Stimulated activated CD8-positive, alpha-beta memory T cell treated with anti-CD3 and anti-CD28 coated beads, Interleukin-4, amount 100 ng/mL, for 24 hours (primary cell): ENCODE measurements around the gene NPFF.
"Not testable (repeated sequence)": the region's sequence is repeated elsewhere in the genome, so short reads cannot be mapped to it uniquely, and the experiment has no call there.

Experiments used
- DNase-seq: peaks from one replicate; pipeline ENCODE4 v3.0.0-alpha.2; 2020; ENCODE audit warnings: low read depth

The NPFF gene, protein sequence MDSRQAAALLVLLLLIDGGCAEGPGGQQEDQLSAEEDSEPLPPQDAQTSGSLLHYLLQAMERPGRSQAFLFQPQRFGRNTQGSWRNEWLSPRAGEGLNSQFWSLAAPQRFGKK

DNA sequence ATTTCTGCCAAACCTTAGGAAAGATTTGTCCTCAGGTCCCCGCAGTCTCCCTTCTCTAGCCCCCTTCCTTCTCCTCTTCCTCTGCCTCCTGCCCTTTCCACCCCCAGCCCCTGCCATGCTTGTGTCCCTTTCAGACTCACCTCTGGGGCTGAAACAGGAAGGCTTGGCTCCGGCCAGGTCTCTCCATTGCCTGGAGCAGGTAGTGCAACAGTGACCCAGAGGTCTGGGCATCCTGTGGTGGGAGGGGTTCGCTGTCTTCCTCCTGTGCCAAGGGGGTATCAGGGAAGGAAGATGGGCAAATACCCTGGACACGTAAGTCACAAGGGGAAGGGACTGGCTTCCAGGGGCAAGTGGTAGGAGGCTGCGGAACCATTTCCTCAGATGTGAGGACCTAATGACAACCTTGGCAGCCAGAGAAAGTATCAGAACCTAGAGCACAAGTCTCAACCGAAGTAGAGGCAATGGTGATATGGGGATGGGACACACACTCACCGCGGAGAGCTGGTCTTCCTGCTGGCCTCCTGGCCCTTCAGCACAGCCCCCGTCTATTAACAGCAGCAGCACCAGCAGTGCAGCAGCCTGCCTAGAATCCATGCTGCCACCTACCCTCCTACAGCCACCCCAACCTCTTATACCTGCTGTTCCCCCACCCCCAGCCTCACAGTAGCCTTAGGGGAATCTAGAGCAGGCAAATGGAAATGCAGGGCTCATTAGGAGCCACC lies at the start of gene NPFF:
Gene NPFF, minus strand, starts transcription at position 604 of the 722 bp plus-strand sequence. Its CDS starts 10 bp downstream, at position 594.
- no peak for DNase-seq

DNA sequence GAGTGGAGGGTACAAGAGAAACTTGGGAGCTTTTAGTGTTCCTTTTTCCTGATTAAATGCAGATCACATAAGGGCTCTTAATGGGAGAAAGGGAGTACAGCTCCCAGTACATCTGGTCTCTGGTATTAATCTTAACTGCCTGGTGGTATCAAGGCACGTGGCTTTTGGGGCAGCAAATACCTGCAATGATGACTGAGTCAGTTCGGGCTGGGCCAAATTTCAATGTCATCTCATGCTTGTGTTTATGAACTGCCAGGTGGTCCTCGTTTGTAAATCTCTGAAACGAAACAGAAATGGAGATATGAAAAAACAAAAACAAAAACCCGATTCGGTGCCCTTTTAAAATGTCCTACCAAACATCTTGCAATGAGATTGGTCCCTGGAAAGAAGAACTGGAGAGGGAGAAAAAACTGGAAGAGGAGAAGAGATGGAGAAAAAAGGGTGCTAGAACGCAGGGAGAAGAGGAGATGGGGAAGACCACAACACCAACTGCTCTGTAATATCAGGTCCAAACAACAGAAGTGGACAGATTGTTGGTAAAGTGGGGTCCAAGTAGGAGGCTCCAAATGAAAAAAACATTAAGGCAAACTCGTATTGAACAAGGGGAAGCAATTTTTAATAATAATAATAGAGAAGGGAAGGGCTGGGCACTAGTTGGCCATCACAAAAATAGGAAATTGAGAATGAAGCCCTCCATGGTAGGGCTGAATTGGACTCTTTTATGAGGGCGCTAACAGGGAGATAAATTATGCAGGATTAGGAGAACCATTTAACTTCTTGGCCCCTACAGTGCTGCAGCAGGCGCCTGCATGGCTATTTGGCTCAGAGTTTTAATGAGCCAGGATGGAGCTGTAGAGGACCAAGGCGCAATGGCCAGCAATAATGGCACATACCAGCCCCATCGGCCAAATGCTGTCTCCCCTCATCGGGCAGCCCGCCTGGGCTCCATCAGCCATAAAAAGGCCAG lies 45.4 kb upstream of the NPFF start:
- no peak for DNase-seq

DNA sequence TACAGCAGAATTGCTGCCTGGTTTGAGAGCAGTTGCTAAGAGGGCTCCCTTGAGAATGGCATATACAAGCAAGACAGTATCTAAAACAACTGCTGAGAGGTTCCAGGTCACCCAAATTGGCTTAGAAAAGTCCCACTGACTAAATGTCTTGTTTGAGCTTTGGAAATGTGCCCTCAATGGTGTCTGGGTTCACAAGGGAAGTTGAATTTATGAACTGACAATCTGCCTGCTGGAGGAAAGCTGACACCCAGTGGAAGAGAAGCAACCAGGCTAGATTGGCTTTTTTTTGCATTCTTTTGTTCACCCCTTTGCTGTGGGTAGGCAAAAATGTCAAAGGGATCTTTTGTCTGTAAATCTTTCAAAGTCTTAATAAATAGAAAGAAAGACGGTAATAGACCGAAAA lies 44.6 kb upstream of the NPFF start:
- no peak for DNase-seq

DNA sequence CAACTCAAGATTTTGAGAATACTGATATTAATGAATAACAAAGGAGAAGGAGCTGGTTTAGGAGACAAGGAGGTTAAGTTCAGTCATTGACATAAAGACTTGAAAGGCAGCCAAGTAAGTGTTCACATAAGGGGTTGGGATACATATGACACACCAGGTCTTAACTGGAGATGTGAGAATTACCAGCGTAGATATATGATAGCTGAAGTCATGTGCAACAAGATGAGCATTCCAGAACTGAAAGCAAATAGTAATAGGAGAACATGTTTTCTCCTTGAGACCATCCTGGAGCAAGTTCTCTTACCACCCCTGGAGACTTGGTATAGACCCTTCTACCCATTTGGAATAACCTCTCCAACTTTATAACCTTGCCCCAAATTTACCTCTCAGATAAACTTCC lies 43.3 kb upstream of the NPFF start:
- no peak for DNase-seq

DNA sequence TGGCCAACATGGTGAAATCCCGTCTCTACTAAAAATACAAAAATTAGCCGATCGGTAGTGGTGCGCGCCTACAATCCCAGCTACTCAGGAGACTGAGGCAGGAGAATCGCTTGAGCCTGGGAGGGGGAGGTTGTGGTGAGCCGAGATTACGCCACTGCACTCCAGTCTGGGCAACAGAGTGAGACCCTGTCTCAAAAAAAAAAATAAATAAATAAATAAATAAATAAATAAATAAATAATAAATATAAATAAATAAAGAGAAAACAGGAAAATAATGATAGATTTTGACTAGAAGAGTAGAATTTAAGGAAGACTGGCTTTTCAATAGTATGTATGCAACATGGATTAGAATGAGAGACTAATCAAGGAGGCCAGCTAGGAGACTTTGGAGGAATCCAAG lies 42.8 kb upstream of the NPFF start:
- DNase-seq: not testable (repeated sequence)

DNA sequence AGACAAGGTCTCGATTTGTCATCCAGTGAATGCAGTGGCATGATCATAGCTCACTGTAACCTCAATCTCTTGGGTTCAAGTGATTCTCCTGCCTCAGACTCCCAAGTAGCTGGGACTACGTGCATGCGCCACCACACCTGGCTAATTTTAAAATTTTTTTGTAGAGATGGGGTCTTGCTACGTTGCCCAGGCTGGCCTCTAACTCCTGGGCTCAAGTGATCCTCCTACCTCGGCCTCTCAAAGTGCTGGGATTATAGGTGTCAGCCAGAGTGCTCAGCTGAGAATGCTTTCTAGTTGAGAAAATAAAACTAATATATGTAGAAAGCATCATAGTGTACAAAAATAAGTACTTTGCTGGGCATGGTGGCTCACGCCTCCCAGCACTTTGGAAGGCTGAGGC lies 41.1 kb upstream of the NPFF start:
- DNase-seq: not testable (repeated sequence)

DNA sequence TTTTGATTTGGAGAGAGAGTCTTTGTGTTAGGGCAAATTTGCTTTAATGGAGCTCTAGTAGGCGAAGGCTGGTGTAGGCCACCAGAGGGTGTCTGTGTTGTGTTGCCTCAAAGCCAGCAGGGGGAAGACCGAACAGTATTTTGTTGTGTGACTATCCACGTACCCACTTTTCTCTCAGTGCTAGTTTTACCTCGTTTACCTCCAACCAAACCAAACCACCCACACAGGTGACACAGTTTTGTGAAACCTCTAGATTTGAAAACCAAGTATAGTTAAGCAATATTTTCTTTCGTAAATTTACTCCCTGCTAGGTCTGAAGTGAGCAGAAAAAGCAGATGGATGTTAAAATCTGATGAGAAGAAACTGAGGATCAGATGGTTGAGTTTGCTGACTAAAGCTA lies 36.3 kb upstream of the NPFF start:
- peak; percentile 15 for DNase-seq

DNA sequence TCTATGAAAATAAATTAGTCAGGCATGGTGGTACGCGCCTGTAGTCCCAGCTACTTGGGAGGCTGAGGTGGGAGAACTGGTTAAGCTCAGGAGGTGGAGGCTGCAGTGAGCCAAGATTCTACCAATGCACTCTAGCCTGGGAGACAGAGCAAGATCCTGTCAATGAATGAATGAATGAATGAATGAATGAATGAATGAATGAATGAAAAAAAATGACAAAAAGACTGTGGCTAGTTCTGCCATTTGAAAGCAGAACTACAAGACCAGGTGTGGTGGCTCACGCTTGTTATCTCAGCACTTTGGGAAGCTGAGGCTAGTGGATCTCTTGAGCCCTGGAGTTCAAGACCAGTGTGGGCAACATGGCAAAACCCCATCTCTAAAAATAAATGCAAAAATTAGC lies 32.2 kb upstream of the NPFF start:
- no peak for DNase-seq

DNA sequence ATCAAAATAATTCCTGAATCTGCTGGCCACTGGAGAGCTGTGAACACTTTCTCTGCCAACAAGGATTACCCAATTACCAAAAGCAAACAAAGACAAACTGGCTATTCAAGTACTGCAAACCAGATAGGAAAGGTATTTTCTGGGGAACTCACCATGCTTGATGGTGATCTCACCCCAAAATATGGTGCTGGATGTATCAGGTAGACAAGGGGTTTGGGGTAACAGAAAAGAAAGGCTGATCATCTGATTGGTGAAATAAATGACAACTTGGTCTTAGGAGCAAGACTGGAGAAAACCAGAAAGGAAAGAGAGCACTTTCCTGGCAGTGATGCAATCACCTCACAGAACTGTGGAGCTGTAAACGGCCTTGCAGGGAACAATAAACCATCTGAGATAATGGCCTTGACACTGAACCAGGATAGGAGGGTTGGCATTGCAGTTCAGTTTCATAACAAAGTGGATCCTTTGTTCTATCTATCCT lies 31.0 kb upstream of the NPFF start:
- DNase-seq: no peak

DNA sequence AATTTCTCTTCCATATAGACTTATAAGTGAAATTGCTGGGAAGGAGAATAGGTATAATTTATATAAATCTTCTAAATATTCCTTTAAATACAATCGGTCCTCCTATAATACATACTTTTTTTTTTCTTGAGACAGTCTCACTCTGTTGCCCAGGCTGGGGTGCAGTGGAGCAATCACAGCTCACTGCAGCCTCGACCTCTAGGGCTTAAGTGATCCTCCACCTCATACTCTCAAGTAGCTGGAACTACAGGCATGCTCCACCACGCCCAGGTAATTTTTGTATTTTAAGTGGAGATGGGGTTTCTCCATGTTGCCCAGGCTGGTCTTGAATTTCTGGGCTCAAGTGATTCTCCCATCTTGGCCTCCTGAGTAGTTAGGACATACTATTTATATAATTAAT lies 29.7 kb upstream of the NPFF start:
- no peak for DNase-seq

DNA sequence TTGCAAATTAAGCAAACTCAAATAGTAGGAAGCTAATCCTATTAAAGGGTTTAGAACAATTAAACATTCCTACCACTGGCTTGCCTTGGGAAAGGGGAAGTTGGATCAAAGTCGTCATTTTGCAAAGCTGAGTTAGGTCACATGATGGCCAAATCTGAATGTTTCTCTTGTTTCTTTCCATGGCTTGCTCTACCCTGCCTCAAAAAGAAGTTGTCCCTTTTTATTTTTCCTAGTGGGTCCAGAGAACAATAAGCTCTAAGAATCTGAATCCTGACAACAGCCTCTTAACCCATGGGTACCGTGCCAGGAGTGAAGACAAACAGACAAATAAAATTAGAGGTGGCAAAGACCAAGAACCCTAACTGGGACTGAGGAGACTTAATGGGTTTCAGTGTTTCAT lies 26.2 kb upstream of the NPFF start:
- DNase-seq: no peak

DNA sequence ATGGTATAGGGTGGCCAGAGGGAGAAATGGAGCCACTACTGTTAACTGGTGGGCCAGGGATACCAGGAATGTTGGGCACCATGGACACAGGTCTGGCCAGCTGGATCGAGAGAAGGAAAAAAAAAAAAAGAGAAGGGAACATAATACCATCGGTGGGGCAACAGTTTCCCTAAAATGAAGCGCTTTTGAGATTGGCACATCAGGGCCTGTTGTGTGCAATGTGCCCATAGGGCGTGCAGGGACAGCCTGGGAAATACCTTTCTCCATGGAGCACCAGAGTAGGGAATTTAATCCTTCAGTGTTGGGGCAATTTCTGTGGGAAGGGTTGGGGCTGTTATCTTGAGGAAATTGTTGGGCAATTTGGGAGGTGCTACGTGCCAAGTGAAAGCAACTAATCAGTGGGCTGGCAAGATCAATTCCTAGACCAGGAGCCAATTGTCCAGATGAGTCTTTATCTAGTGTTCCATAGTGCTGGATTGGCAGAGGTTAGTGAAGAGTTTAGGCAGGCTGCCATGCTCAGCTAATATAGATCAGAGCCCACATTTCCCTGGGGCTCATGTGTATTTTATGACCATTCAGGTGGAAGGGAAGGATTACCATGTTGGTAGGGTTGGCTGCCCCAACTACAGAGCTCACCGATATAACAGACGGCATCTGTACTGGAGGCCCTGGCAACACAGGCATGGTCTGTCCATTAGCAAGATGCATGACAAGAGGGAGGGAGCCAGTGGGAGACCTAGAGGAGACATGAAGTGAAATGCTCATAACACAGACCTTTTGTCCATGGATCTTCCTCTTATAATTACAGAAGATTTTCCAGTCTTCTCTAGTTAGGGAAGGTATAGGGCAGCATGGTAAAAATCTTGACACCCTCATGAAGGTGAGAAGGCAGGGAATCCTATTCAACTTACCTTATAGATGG lies 25.5 kb upstream of the NPFF start:
- DNase-seq: no peak

DNA sequence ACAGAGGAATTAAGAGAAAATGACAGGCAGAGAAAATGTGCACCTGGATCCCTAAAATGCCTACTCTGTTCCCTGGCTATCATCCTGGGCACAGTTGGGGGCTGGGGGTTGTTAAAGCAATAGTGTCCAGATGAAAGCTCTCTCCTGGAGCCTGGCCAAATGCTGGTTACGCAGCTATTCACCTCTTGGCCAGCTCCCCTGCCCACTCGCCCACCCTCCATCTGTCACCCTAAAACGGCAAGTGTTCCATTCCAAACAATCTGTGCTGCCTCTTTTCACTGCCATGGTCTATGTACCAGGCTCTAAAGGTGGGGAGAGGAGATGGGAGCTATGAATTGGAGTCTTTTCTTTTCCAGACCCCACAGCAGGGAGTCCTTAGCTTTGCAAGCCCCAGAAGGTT lies 24.7 kb upstream of the NPFF start:
- no peak for DNase-seq

DNA sequence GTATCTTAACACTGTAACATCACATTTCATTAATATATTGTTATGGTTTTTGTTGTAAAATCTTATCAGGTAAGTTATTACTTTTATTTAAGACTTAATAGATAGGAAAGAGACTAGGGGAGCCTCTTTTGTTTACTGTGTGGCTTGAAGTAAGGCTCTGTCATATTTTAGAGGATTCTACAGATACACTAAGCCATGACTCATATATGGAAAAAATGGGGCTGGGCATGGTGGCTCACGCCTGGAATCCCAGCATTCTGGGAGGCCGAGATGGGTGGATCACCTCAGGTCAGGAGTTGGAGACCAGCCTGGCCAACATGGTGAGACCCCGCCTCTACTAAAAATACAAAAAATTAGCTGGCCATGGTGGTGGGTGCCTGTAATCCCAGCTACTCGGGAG lies 23.6 kb upstream of the NPFF start:
- no peak for DNase-seq

DNA sequence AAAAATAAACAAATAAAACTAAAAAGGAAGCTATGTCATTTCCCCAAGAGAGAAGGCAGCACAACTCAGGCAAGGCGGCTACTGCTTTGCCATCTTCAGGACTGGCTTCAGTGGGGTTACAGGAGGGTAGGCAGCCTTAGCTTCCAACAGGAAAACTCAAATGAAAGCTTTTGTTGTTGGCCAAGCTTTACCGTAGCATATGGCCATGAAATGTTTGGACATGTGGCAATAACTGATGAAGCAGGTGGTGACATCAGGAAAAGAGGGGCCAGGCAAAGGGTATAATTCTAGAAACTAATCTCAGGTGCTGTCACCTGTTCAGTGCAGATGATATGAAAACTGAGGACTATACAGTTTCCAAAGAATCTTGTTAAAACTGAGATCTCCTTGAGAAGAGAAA lies 22.8 kb upstream of the NPFF start:
- no peak for DNase-seq

DNA sequence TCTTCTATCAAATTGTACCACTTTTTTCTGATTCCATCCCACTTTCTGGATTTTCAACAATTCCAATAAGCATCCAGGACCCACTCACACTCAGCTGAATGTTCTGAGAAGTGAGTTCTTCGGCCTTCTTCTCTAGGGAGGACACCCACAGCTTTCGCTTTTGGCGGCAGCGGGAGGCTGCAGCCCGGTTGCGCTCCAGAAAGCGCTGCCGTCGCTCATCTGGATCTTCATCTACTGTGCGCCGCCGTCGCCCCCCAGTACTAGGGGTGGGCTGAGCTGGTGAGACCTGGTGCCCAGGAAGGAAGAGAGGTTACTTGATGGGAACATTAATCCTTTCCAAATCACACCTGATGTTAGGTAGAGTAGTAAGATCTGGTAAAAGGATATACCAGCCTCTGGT lies 17.2 kb upstream of the NPFF start:
- no peak for DNase-seq

DNA sequence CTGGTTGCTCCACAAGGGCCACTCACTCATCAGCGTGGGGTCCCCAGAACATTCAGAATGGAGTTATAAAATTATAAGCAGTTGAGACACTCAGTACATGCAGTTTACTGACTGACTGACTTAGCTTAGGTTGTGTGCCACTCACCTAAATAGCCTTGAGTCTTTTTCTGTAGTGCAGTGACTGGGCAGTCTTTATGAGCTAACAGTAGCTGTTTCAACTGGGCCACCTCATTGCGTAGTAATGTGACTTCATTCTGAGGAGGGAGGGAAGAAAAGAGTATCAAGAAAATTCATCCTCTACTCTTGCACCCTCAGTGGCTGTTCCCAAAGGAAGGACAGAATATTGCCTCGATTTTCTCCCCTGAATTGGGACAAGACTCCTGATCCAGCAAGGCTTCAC lies 15.8 kb upstream of the NPFF start:
- no peak for DNase-seq

DNA sequence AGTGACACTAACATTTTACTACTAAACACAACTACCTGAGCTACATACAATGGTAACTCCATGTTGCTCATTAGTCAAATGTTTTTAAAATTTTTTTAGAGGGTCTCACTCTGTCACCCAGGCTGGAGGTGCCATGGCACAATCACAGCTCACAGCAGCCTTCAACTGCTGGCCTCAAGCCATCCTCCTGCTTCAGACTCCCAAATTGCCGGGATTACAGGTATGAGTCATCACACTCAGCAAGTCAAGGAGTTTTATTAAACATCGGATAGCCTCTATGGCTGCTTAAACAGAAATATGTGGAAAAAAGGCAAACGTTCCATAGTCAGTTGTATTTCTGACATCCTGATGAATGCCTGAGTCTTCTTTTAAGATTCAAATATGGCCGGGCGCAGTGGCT lies 11.1 kb upstream of the NPFF start:
- DNase-seq: no peak

DNA sequence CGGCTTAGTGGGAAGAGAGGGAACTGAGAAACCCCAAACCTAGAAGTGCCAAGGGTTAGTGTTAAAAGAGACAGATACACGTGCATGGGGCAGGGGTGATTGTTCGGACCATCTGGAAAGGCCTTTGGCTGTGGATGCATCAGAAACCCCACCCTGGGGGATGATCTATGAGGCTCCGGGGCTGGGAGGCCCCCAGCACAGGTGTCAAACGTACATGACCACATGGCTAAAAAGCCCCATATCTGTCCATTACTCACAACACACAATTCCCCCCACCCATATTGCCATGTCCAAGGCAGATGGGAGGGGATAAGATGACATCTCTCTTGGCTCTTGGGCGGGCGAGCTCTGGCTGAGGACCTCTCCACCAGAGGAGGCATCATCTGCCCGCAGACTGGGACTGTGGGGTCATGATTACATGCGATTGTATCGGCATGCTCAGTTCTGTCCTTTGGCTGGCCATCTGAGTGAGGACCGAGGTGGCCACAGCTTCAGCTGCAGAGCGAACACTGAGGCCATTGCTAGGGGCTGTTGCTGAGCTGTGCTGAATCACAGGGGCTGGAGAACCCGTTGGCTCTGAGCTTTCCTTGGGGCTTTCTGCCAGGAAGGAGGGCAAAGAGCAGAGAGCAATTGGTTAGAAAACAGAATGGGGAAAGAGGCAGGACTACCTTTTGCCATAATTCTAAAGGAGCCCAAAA lies 9.6 kb upstream of the NPFF start:
- DNase-seq: no peak

DNA sequence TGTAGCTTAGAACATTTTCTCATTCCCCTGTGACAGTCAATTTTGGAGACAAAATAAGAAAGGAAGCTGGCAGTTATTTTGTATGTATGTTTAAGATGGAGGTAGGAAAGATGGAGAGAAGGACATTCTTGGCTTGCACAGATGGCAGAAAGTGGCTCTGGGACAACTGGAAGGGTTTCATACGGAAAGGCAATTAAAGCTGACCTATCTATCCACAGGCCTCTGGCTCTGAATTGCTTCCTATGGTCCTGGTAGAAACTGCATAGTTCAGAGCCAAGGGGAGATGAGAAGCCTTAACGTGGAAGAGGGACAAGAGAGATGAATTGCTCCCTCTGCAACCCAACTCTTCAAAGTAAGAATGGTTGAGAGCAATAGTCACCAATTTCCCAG lies 8.0 kb upstream of the NPFF start:
- no peak for DNase-seq

DNA sequence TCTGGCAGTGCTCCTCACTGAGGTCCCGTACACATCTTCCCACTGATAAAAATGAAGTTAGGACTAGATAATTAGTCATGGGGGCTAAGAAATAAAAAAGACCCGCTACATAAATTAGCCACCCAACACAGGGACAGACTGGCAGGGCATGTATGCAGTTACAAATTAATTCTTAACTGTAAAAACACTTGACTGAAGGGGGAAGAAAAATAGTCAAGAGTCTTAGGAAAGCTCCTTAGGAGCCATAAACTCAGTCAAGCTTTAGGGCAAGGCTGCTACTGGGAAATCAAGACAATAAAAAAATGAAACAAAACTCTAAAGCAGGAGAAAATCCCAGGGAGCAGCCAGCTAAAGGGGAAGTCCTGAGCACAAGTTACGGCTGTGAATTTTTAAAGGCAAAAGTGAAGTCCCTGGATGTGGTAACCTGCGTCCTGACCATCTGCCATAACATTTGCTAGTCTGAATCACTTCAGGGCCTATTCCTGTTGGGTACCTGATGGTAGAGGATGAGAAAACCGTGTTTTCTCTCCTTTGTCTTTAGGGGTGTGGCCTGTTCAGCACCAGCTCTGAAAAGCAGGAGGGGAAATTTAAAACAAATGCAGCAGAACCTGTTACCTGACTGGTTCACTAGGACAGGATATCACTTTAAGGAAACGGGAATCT lies 7.5 kb upstream of the NPFF start:
- no peak for DNase-seq
